Prostate gland (tissue), 2 donors: ENCODE measurements around the gene NUMBL. TPM values are rescaled to one million over a fixed set of nuclear protein-coding genes. Genes with fewer than 3 reads are reported as not detected.

Experiments used
- DNase-seq: peaks from one replicate; pipeline ENCODE4 v3.0.0-alpha.2; 2019; ENCODE audit warnings: low spot score
- H3K27ac ChIP-seq, 2 donors: fragments of 200-600 bp; sonication (generic); 2 replicates each; pipeline ENCODE4 v1.5.1; 2017 to 2019
- H3K27me3 ChIP-seq: fragments of 200-600 bp; sonication (generic); replicated peaks from 2 replicates; pipeline ENCODE4 v1.5.1; 2019; ENCODE audit not compliant: insufficient read depth
- H3K36me3 ChIP-seq, 2 donors: fragments of 200-600 bp; sonication (generic); 1 replicate in 1 of 2; 2 replicates in 1 of 2; pipeline versions ENCODE4 v1.5.1 to v1.8.1; 2017 to 2019
- H3K4me1 ChIP-seq: fragments of 200-600 bp; sonication (generic); replicated peaks from 2 replicates; pipeline ENCODE4 v1.5.1; 2019
- H3K4me3 ChIP-seq, 2 donors: fragments of 200-600 bp; sonication (generic); 2 replicates each; pipeline ENCODE4 v1.5.1; 2017 to 2019
- H3K9me3 ChIP-seq: fragments of 200-600 bp; sonication (generic); 2 replicates; pipeline ENCODE4 v1.5.1; 2017
- POLR2A ChIP-seq: fragments of 450-650 bp; IDR thresholded peaks from one replicate; pipeline ENCODE4 v1.6.1; 2016; ENCODE audit warnings: antibody characterized with exemption, mild to moderate bottlenecking
- POLR2AphosphoS5 ChIP-seq: sonication (generic); formaldehyde crosslinking; IDR thresholded peaks from one replicate; pipeline ENCODE4 v1.6.1; 2017; ENCODE audit warnings: antibody characterized with exemption
- WGBS: methylation state at CpG from one replicate; pipeline ENCODE4 v1.1.5; 2018; 5-methylcytosine and 5-hydroxymethylcytosine counted together
- intact Hi-C: fragments of 100-400 bp; cut with DNase I; formaldehyde crosslinking; loops from one replicate; pipeline ENCODE4 v1.14.2; 2022
- total RNA-seq, 2 donors: library from RNA; depleted of rRNA; stranded (reverse); fragments of >200 nt; gene quantifications; one replicate each; pipeline ENCODE4 v1.1.0, GENCODE V29; 2016
- TF ChIP-seq, protein P1 (sequence below), 4 experiments: fragments of 200-600 bp in 2 of 4; fragments of 450-650 bp in 2 of 4; sonication (generic) in 2 of 4; IDR thresholded peaks; 1 replicate in 3 of 4; 2 replicates in 1 of 4; pipeline ENCODE4 v1.5.1; 2016 to 2019; ENCODE audit warnings: antibody characterized with exemption in 4 of 4, mild to moderate bottlenecking in 2 of 4, moderate library complexity in 2 of 4

The NUMBL gene
- total RNA-seq, 2 donors from 2014 or later = 24.3 to 102 TPM

DNA sequence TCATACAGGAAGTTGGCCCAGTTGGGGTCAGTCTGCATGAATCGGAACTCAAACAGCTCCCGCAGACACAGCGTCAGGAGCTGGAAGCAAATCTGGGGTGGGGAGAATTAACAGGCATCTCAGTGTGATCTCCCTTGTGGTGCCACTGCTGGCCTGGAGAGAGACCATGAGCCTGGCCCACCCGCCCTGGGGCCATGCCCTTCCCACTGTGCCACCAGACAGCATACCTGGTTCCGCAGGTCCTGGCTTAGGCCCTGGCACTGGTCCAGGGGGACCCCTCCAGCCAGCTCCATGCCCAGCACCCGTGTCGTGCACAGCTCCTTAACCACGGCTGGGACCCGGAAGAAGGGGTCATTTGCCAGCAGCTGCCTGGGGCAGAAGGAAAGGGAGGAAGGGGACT is 9.6 kb upstream of the NUMBL start:
- no peaks in the 10 kb centered on the region for H3K36me3 ChIP-seq
- DNase-seq = no peak
- TF ChIP-seq, protein P1, sequence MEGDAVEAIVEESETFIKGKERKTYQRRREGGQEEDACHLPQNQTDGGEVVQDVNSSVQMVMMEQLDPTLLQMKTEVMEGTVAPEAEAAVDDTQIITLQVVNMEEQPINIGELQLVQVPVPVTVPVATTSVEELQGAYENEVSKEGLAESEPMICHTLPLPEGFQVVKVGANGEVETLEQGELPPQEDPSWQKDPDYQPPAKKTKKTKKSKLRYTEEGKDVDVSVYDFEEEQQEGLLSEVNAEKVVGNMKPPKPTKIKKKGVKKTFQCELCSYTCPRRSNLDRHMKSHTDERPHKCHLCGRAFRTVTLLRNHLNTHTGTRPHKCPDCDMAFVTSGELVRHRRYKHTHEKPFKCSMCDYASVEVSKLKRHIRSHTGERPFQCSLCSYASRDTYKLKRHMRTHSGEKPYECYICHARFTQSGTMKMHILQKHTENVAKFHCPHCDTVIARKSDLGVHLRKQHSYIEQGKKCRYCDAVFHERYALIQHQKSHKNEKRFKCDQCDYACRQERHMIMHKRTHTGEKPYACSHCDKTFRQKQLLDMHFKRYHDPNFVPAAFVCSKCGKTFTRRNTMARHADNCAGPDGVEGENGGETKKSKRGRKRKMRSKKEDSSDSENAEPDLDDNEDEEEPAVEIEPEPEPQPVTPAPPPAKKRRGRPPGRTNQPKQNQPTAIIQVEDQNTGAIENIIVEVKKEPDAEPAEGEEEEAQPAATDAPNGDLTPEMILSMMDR (IDR thresholded peaks at IDR 0.05) = no peak
- TF ChIP-seq POLR2AphosphoS5 = no peak
- no peak for TF ChIP-seq POLR2A
- H3K4me1 ChIP-seq = no peaks in the 10 kb centered on the region
- WGBS = 85% methylated on average over 9 of the region's 9 CpGs
- H3K27ac ChIP-seq = no peak overlapping the region
- H3K9me3 ChIP-seq = no peaks in the 10 kb centered on the region
- H3K4me3 ChIP-seq = no peak overlapping the region
- H3K27me3 ChIP-seq = no peaks in the 10 kb centered on the region
- intact Hi-C loops = no loop called here

DNA sequence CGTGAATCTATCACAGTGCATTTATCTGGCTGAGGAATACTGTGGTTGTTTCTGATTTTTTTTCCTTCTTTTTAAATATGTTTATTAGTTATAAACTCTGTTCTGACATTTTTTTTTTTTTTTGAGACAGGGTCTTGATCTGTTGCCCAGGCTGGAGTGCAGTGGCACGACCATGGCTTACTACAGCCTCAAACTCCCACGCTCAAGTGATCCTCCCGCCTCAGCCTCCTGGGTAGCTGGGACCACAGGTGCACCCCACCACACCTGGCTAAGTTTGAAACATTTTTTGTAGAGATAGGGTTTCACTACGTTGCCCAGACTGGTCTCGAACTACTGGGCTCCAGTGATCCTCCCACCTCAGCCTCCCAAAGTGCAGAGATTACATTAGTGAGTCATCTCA is 6.6 kb upstream of the NUMBL start:
- Histone ChIP-seq H3K27me3 (no peaks in the 10 kb centered on the region), H3K36me3 (no peaks in the 10 kb centered on the region), H3K4me3 (no peak overlapping the region), H3K9me3 (no peaks in the 10 kb centered on the region), H3K27ac (no peak overlapping the region), H3K4me1 (no peaks in the 10 kb centered on the region)
- WGBS = 96% methylated on average over 6 of the region's 6 CpGs
- intact Hi-C loops = no loop called here
- DNase-seq = no peak
- TF ChIP-seq POLR2A (no peak), POLR2AphosphoS5 (no peak)
- TF ChIP-seq, protein P1 (IDR thresholded peaks at IDR 0.05) = no peak

DNA sequence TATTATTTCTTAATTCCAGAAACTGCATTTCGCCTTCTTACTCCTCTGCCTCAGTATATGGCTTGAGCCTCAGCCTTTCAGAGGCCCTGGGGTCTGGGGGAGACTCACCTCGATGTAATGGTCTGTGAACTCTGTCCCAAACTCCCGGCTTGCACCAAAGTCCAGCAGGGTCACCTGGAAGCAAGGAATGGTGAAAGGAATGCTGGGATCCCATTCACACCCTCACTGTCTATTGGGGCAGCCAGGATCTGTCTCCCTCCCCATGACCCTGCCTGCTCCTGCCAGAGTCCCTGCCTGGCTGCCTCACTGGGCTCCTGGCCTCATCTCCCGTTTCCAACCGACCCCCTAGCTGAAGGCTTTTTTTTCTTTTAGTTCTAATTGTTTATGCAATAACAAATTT is 5.4 kb upstream of the NUMBL start:
- no peaks in the 10 kb centered on the region for H3K36me3 ChIP-seq
- intact Hi-C loops = no loop called here
- TF ChIP-seq, protein P1 (IDR thresholded peaks at IDR 0.05) = no peak
- TF ChIP-seq POLR2A = no peak
- TF ChIP-seq POLR2AphosphoS5 = no peak

DNA sequence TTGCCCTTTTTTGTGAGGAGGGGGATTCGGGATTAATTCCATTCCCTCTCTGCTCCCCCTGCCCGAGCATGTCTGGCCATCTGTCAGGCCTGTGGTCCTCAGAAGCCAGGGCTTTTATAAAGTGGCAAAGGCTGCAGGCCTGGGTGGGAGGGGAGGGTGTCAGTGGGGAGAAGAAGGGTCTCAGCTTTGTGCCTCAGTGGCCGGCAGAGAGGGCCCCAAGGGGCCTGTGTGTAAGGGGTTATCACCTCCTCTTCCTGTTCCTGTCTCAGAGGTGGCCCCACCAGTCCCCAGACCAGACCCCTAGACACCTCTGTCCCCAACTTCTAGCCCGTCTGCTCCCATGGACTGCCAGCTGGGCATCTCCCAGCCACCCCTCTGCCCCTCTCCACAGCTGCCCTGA is 3.4 kb upstream of the NUMBL start:
- TF ChIP-seq, protein P1 (IDR thresholded peaks at IDR 0.05) = no peak
- no peak for TF ChIP-seq POLR2AphosphoS5
- TF ChIP-seq POLR2A = no peak
- peaks cover 12% of the 10 kb centered on the region for H3K4me1 ChIP-seq
- 83% methylated on average over 4 of the region's 4 CpGs for WGBS
- intact Hi-C loops = no loop called here
- no peaks in the 10 kb centered on the region for H3K9me3 ChIP-seq
- H3K27me3 ChIP-seq = no peaks in the 10 kb centered on the region
- H3K27ac ChIP-seq = no peak overlapping the region
- no peaks in the 10 kb centered on the region for H3K36me3 ChIP-seq
- DNase-seq = no peak
- no peak overlapping the region for H3K4me3 ChIP-seq

More for the DNA sequence above, 5.4 kb upstream of the NUMBL start:
- H3K27me3 ChIP-seq = no peaks in the 10 kb centered on the region
- whole genome bisulfite sequencing = 88% methylated on average over 5 of the region's 5 CpGs
- H3K9me3 ChIP-seq = no peaks in the 10 kb centered on the region
- no peak for DNase-seq
- no peak overlapping the region for H3K27ac ChIP-seq
- no peaks in the 10 kb centered on the region for H3K4me1 ChIP-seq
- H3K4me3 ChIP-seq = no peak overlapping the region

DNA sequence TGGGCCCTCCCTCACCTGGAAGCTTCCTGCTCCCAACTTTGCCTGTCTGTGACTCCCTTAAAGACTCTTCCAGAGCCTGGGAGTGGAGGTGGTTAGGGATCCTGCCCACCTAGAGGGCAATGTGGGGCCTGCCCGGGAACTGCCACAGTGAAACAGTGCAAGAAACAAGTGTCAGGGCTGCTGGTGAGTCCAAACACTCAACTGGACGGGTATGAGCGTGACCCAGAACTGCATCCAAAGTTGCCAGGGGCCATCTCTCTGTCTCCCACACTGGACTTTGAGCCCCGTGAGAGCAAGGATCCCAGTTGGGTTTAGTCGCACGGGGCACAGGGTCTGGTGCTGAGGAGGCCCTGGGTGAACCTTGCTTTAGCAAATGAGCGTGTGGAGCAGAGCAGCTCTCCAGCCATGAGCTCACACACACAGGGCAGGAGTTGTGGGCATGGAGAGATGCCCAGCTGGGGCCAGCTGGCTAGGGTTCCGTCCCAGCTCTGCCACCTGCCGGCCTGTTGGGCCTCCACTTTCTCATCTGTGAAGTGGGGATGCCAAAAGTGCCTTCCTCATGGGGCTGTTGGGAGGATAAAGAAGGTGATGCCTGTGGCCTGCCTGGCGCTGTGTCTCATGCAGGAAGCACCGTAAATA is 2.8 kb upstream of the NUMBL start:
- no peak for TF ChIP-seq POLR2A
- H3K9me3 ChIP-seq = no peaks in the 10 kb centered on the region
- H3K27ac ChIP-seq = no peak overlapping the region
- intact Hi-C loops = no loop called here
- 81% methylated on average over 11 of the region's 11 CpGs for WGBS
- no peak for DNase-seq
- H3K4me3 ChIP-seq = no peak overlapping the region
- no peaks in the 10 kb centered on the region for H3K27me3 ChIP-seq
- H3K36me3 ChIP-seq = no peaks in the 10 kb centered on the region
- peaks cover 12% of the 10 kb centered on the region for H3K4me1 ChIP-seq
